Heart left ventricle (tissue), 16 donors: ENCODE measurements around the gene PDGFD. TPM values are rescaled to one million over a fixed set of nuclear protein-coding genes. Genes with fewer than 3 reads are reported as not detected.
A peak's percentile ranks its signal among the peaks of the same experiment; 100 is the strongest.

Experiments used
- ATAC-seq, 4 donors: fragments of 200-7000 bp; cut with Tn5 transposase; one replicate each; pipeline ENCODE4 v1.9.1; 2020 to 2022; ENCODE audit warnings: moderate library complexity in 4 of 4, mild to moderate bottlenecking in 3 of 4, moderate number of reproducible peaks in 1 of 4
- DNase-seq, 5 donors: peaks; one replicate each; pipeline ENCODE4 v3.0.0-alpha.2; 2020
- H3K27ac ChIP-seq, 12 donors: fragments of 200-600 bp; sonication (generic) in 4 of 12; one replicate each; pipeline versions ENCODE4 v1.5.0 to v1.8.0; 2016 to 2022; ENCODE audit warnings: mild to moderate bottlenecking in 2 of 12
- H3K27me3 ChIP-seq, 9 donors: fragments of 200-600 bp; sonication (generic) in 2 of 9; one replicate each; pipeline versions ENCODE4 v1.5.1 to v1.8.0; 2016 to 2022; ENCODE audit warnings: mild to moderate bottlenecking in 3 of 9
- H3K36me3 ChIP-seq, 9 donors: fragments of 200-600 bp; sonication (generic) in 2 of 9; one replicate each; pipeline versions ENCODE4 v1.5.0 to v1.8.0; 2018 to 2022; ENCODE audit warnings: mild to moderate bottlenecking in 2 of 9
- H3K4me1 ChIP-seq, 12 donors: fragments of 200-600 bp; sonication (generic) in 4 of 12; one replicate each; pipeline versions ENCODE4 v1.5.0 to v1.8.0; 2016 to 2022; ENCODE audit warnings: mild to moderate bottlenecking in 3 of 12
- H3K4me3 ChIP-seq, 12 donors: fragments of 200-600 bp; sonication (generic) in 4 of 12; one replicate each; pipeline versions ENCODE4 v1.5.0 to v1.8.0; 2017 to 2022; ENCODE audit warnings: mild to moderate bottlenecking in 9 of 12, moderate library complexity in 4 of 12
- H3K9me3 ChIP-seq, 12 donors: fragments of 200-600 bp; sonication (generic) in 4 of 12; one replicate each; pipeline versions ENCODE4 v1.5.0 to v1.8.0; 2016 to 2022; ENCODE audit warnings: mild to moderate bottlenecking in 1 of 12
- POLR2A ChIP-seq, 2 donors: fragments of 450-650 bp; IDR thresholded peaks; one replicate each; pipeline ENCODE4 v1.6.1; 2017; ENCODE audit warnings: antibody characterized with exemption in 2 of 2, mild to moderate bottlenecking in 2 of 2, moderate library complexity in 2 of 2
- whole genome bisulfite sequencing, 4 donors: extraction: QIAGEN DNeasy Blood & Tissue Kit in 2 of 4; methylation state at CpG; one replicate each; pipeline versions ENCODE4 v1.1.5 to v1.1.7; 2013 to 2018; 5-methylcytosine and 5-hydroxymethylcytosine counted together
- intact Hi-C, 10 donors: fragments of 100-400 bp; cut with DNase I; formaldehyde crosslinking; loops; one replicate each; pipeline versions ENCODE4 v1.11.1 to v1.14.2; 2022
- polyA plus RNA-seq, 2 donors: library from polyadenylated mRNA; stranded (reverse); fragments of 200-250 nt; gene quantifications; one replicate each; pipeline ENCODE4 v1.2.3, GENCODE V29; 2013
- total RNA-seq, 9 donors: library from RNA; depleted of rRNA in 2 of 9; stranded (reverse); fragments of >200 nt in 2 of 9; fragmentation: NEBNext Ultra II Directional in 3 of 9; extraction: Animal tissue kit (Norgen Biotek cat#: 25700) in 3 of 9; gene quantifications; one replicate each; pipeline versions ENCODE4 v1.1.0 to v1.2.4, GENCODE V29; 2016 to 2023
- TF ChIP-seq, protein P1 (sequence below), 12 donors: fragments of 200-600 bp; sonication (generic) in 4 of 12; IDR thresholded peaks; one replicate each; pipeline versions ENCODE4 v1.5.0 to v1.8.0; 2018 to 2022; ENCODE audit warnings: antibody characterized with exemption in 12 of 12, mild to moderate bottlenecking in 5 of 12
- donor health status: ischemic (EF 13 %, LVEDD 7.1; RV severe dilation, severe dysfunction).
- donor health status: healthy with polysubstance abuse.
- donor health status: DM: no; HTN: yes; CAD: no.
- donor health status: DM: no; HTN: no; CAD: no.
- donor health status: ischemic (EF 25% LVEDD 6.9; RV normal size, moderate dysfunction).
- donor health status: ischemic (EF 25% LVEDD 5.7; RV mildly dilated, moderate dysfunction).
- donor health status: healthy.
- donor health status: DM: yes; HTN: yes; CAD: no.
- donor health status: ischemic (EF 35%, LVEDD 5.7; RV mildly dilated, moderate dysfunction).
- donor health status: nonischemic (EF 11% LVEDD 7.7; RV severe dilation, severe dysfunction).
- donor health status: DM: yes; HTN: yes; CAD: no.
- donor health status: PGD.
- donor health status: ischemic (EF 29% LVEDD 5.4; RV normal size, mild dysfunction).
- donor health status: nonischemic (EF 23%, LVEDD 6.1; RV moderate dilation, normal function).

PDGFD gene
- total and polyA plus RNA-seq, 11 donors, result 3.6 to 24.6 (median 15.3) TPM

DNA sequence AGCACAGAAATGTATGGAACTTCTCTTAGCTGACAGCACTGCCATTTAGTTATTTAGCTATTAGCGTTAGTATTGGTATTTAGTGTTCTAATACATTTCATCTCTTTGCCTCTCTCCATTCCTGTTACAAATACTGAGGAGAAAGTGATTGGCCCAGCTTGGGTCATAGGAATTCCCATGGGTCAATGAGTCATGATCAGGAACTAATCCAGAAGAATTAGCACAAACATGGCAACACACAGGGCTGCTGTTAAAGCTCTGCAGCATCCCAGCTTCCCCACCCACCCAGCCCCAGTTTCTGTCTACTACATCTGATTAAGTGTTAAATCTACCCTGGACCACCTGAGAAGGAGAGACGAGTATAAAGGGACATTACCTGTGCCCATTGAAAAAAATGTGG, 36.1 kb downstream of the PDGFD start:
- TF ChIP-seq, protein P1, sequence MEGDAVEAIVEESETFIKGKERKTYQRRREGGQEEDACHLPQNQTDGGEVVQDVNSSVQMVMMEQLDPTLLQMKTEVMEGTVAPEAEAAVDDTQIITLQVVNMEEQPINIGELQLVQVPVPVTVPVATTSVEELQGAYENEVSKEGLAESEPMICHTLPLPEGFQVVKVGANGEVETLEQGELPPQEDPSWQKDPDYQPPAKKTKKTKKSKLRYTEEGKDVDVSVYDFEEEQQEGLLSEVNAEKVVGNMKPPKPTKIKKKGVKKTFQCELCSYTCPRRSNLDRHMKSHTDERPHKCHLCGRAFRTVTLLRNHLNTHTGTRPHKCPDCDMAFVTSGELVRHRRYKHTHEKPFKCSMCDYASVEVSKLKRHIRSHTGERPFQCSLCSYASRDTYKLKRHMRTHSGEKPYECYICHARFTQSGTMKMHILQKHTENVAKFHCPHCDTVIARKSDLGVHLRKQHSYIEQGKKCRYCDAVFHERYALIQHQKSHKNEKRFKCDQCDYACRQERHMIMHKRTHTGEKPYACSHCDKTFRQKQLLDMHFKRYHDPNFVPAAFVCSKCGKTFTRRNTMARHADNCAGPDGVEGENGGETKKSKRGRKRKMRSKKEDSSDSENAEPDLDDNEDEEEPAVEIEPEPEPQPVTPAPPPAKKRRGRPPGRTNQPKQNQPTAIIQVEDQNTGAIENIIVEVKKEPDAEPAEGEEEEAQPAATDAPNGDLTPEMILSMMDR (IDR thresholded peaks at IDR 0.05), result no peak
- no peak for TF ChIP-seq POLR2A (IDR thresholded peaks at IDR 0.05)
- peak in 1 of 4 donors; percentile 26 for ATAC-seq
- no peaks in the 10 kb centered on the region for H3K36me3 ChIP-seq
- no peak overlapping the region for H3K27ac ChIP-seq
- no peaks in the 10 kb centered on the region for H3K9me3 ChIP-seq
- no peaks in the 10 kb centered on the region for H3K27me3 ChIP-seq
- peaks cover 0 to 15% (median 1%) of the 10 kb centered on the region in 12 donors for H3K4me1 ChIP-seq
- H3K4me3 ChIP-seq, result no peak overlapping the region
- no peak for DNase-seq
- intact Hi-C loops, result no loop called here
- WGBS, 4 donors, result 76 to 90% (median 83%) methylated on average over 2 of the region's 2 CpGs

DNA sequence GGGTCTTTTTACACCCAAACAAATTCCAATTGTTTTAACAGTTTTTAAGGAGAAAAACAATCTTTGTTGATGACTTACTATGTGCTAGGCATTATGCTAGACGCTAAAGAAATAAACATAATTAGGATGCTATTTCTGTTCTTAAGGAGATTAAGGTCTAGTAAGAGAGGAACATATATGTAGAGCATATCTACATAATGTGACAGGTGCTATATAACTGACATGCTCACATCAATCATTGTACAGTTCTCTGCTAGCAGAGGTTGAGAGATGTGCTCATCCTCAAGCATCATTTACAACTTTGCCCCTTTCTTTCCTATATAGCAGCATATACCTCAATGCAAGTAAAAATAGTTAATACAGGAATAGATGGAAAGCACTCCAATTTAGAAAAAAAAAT, 37.5 kb downstream of the PDGFD start:
- TF ChIP-seq, protein P1 (IDR thresholded peaks at IDR 0.05), result no peak
- no peak for TF ChIP-seq POLR2A (IDR thresholded peaks at IDR 0.05)
- intact Hi-C loops, result no loop called here
- Histone ChIP-seq H3K36me3 (no peaks in the 10 kb centered on the region), H3K4me3 (no peak overlapping the region), H3K4me1 (peaks cover 0 to 26% (median 4%) of the 10 kb centered on the region in 12 donors), H3K27ac (no peak overlapping the region), H3K9me3 (no peaks in the 10 kb centered on the region), H3K27me3 (no peaks in the 10 kb centered on the region)
- ATAC-seq (no peak), DNase-seq (no peak)
- 87 to 90% (median 88%) methylated on average over 1 of the region's 1 CpG for WGBS, 4 donors

DNA sequence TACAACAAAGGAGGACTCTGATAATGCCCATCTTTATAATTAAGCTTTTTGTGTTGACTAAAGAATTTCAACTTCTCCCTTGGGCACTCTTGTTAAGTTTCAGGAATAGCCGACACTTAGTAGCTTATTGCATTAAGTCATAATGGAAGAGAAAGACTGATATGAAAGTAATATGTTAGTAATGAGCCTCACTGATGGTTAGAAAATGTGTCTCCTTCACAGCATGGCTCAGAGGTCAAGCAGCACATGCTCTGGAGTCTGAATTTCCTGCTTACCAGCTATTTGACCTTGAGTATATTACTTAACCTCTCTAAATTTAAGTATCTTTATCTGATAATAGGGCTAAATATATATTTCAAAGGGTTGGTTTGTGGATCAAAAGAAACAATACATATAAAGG, 39.0 kb downstream of the PDGFD start:
- H3K36me3 ChIP-seq, result no peaks in the 10 kb centered on the region
- H3K4me1 ChIP-seq, result peaks cover 0 to 34% (median 4%) of the 10 kb centered on the region in 12 donors
- intact Hi-C loops, result no loop called here
- H3K27me3 ChIP-seq, result no peaks in the 10 kb centered on the region
- no peak overlapping the region for H3K27ac ChIP-seq
- TF ChIP-seq, protein P1 (IDR thresholded peaks at IDR 0.05), result no peak
- no peak for TF ChIP-seq POLR2A (IDR thresholded peaks at IDR 0.05)
- peak in 1 of 4 donors; percentile 42 for ATAC-seq
- H3K9me3 ChIP-seq, result no peaks in the 10 kb centered on the region
- WGBS, 4 donors, result 15 to 40% (median 26%) methylated on average over 1 of the region's 1 CpG
- no peak overlapping the region for H3K4me3 ChIP-seq
- no peak for DNase-seq

DNA sequence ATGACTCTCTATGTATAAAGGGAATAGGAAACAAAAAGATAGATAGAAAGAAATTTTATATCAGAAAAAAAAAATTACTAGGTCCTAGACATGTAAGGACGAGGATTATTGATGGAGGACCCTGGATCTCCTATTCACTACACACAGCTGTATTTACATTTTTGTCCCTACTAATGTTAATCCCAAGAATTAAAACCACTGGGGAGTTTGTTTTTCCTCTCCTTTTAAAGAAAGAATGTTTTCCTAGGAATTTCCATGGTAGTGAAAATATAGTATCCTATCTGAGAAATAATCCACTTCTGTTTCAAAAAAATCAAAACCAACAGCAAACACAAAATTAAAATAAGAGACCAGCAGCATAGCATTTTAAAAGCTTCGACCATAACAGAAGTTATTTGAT, 41.1 kb downstream of the PDGFD start:
- ATAC-seq, result no peak
- H3K36me3 ChIP-seq, result no peaks in the 10 kb centered on the region
- no peak overlapping the region for H3K4me3 ChIP-seq
- H3K27me3 ChIP-seq, result no peaks in the 10 kb centered on the region
- peaks cover 0 to 6% (median 0%) of the 10 kb centered on the region in 12 donors for H3K9me3 ChIP-seq
- H3K27ac ChIP-seq, result no peak overlapping the region
- DNase-seq, result no peak
- H3K4me1 ChIP-seq, result peaks cover 0 to 34% (median 4%) of the 10 kb centered on the region in 12 donors
- intact Hi-C loops, result no loop called here
- TF ChIP-seq POLR2A (IDR thresholded peaks at IDR 0.05), result no peak
- TF ChIP-seq, protein P1 (IDR thresholded peaks at IDR 0.05), result no peak
- WGBS, 4 donors, result 66 to 74% (median 69%) methylated on average over 2 of the region's 2 CpGs
